Suppressor macrophage treated with lipopolysaccharide for 4 hours (primary cell): ENCODE measurements around the gene IL20RB.

Source experiments
- DNase-seq: peaks from one replicate; pipeline ENCODE4 v3.0.0-alpha.2; 2020

Gene IL20RB

DNA sequence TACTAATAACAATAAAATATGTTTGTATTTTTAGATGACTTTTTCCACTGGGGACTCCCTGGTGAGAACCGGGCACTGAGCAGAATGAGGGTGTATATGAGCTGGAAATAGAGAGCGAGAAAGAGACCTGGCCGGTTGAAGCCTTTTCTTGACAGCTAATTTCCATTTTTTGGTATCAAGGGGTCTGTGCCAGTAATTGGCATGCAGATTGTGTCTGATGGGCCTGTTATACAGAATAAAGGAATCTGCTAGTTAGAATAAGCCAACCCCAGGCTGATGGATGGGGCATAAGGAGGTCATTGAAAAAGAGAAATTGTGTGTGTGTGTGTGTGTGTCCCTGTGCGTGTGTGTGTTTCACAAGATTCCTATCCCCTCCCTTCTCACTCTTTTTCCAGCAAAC lies 83.9 kb downstream of the IL20RB start:
- no peak for DNase-seq

DNA sequence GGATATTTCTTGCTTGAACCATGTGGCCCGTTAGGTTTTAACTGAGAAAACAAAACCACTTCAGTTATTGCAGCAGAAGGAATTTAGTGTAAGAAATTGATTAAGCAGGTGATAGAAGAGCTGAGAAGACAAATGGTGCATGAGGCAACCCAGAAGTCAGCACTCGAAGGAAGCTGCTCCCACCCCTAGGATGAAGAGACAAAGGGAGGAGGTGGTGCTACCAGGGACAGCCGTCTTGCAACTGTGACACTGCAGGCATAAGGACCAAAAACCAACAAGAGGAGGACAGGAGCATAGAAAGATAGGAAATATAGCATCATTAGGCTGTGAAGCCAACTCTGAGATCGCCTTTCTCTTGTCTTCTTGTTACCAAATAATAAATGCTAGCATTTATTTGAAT lies 89.0 kb downstream of the IL20RB start:
- no peak for DNase-seq

DNA sequence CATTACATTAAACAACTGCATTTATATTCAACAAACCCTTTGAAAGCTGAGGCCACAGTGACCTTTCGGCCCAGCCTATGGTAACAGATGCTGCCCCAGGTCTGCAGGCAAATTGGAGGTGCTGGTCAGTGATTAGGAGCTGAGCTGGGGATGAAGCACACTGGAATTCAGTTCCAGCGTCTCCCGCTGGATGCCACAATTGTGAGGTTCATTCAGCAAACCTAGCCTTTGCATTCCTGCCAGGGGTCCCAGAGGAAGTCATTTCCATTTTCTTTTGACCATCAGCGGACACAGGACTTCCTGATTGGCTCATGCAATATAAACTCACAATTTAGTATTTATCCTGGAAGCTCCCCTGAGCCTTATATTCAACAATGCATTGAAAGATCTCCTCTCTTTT lies 89.5 kb downstream of the IL20RB start:
- DNase-seq: no peak

DNA sequence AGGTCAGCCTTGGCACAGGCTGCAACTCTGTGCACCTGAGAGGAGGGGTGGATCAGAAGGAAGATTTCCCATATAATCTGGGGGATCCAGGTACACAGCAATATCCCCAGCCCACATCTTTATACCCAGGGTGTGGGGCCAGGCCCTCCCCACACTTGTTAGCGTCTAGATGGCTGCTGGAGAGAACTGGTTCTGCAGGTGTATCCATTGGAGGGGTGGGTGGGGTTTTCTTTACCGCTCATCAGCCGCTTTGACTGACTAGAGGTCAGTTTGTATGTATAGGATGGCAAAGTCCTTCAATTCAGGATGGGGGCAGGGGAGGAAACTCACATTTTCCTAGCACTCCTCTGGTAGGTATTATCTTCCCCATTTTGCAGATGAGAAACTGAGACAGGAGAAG lies 92.5 kb downstream of the IL20RB start:
- no peak for DNase-seq

DNA sequence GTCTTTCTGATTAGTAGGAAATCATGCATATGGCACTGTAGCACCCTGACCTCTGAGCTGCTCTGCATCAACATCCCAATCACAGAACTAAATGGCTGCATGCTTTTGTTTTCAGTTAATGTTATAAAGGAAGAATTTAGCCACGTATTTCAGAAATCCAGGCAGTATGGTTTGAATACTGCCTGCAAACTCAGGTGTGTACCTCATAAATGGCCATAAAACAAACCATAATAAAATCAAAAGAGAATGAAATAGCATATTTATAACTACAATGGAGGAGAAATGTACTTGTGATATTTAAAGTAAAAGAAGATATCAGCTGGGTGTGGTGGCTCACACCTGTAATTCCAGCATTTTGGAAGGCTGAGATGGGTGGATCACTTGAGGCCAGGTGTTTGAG lies 94.5 kb downstream of the IL20RB start:
- no peak for DNase-seq
